ENCODE data around the gene TLN1.

GRCh38 chr9:35682520-35683315, 49.3 kb downstream of the TLN1 start:
- TF ChIP-seq GATA2 (IDR thresholded peaks at IDR 0.05; ENCODE audit: low read depth, low read length) (no peak), GATA3 (IDR thresholded peaks at IDR 0.05; ENCODE audit: low read depth, low read length) (no peak)

Measured in SH-SY5Y (cell line).